GM12878 (cell line): ENCODE results near the gene ANO10. TPM values are rescaled to one million over a fixed set of nuclear protein-coding genes. Genes with fewer than 3 reads are reported as not detected.

ENCODE experiments used
- ATAC-seq: fragments of 200-7000 bp; cut with Tn5 transposase; 3 replicates; pipeline ENCODE4 v1.9.1; 2020; ENCODE audit warnings: mild to moderate bottlenecking, moderate library complexity
- BruUV-seq: library from RNA; stranded (reverse); fragments of 400-500 nt; replicated peaks from 2 replicates; lab custom pipeline; 2021; lab: Mats Ljungman, UMichigan
- CTCF ChIA-PET: fragments of 300-600 bp; sonication (Branson Sonifier 250); formaldehyde crosslinking; extraction: SDS; loops from one replicate; lab custom pipeline; 2021; ENCODE audit warnings: inconsistent platforms; lab: Yijun Ruan, JAX
- POLR2A ChIA-PET: fragments of 350-600 bp; formaldehyde crosslinking; extraction: SDS; loops from one replicate; lab custom pipeline; 2021; ENCODE audit warnings: inconsistent platforms; lab: Charles Lee
- RAD21 ChIA-PET: fragments of 300-600 bp; sonication (Branson Sonifier 250); formaldehyde crosslinking; loops from one replicate; lab custom pipeline; 2023; ENCODE audit warnings: antibody characterized with exemption; ENCODE audit not compliant: unreplicated experiment; lab: Charles Lee
- SMC1A ChIA-PET: fragments of 300-600 bp; sonication (Branson Sonifier 250); formaldehyde crosslinking; loops from one replicate; lab custom pipeline; 2023; ENCODE audit not compliant: unreplicated experiment, uncharacterized antibody; lab: Charles Lee
- DNase-seq: peaks from one replicate; pipeline ENCODE4 v3.0.0-alpha.2; 2011; ENCODE audit warnings: low read depth, low spot score
- FAIRE-seq: peaks from 3 replicates; lab custom pipeline; 2011; peaks lifted over from hg19 to GRCh38; lab: Jason Lieb, UNC
- H2AFZ ChIP-seq: 2 replicates; pipeline ENCODE4 v1.6.0; 2011; ENCODE audit warnings: low read depth, low read length, control low read depth; ENCODE audit not compliant: control insufficient read depth
- H3K27ac ChIP-seq: 2 replicates; pipeline ENCODE4 v1.5.1; 2011; ENCODE audit warnings: control low read depth; ENCODE audit not compliant: control insufficient read depth, insufficient read depth
- H3K27me3 ChIP-seq, 2 experiments: replicated peaks in 1 of 2; 2 replicates each; pipeline versions ENCODE4 v1.6.0 to v1.6.1; 2011; ENCODE audit warnings: low read length in 1 of 2; ENCODE audit not compliant: control insufficient read depth in 2 of 2, insufficient read depth in 2 of 2
- H3K36me3 ChIP-seq, 2 experiments: 2 replicates each; pipeline ENCODE4 v1.5.1; 2011; ENCODE audit warnings: low read length in 1 of 2; ENCODE audit not compliant: control insufficient read depth in 2 of 2, insufficient read depth in 2 of 2
- H3K4me1 ChIP-seq: 2 replicates; pipeline ENCODE4 v1.6.1; 2011; ENCODE audit warnings: mild to moderate bottlenecking, low read length, moderate library complexity, mixed read lengths; ENCODE audit not compliant: control insufficient read depth, insufficient read depth
- H3K4me2 ChIP-seq: 2 replicates; pipeline ENCODE4 v1.6.0; 2011; ENCODE audit warnings: control low read depth; ENCODE audit not compliant: control insufficient read depth, insufficient read depth
- H3K4me3 ChIP-seq: fragments of 200-600 bp; sonication (generic); 2 replicates; pipeline ENCODE4 v1.5.1; 2016
- H3K79me2 ChIP-seq: 2 replicates; pipeline ENCODE4 v1.6.0; 2011; ENCODE audit warnings: low read length; ENCODE audit not compliant: control insufficient read depth, insufficient read depth
- H3K9ac ChIP-seq: 2 replicates; pipeline ENCODE4 v1.8.0; 2011; ENCODE audit warnings: low read length, control low read depth, mixed read lengths; ENCODE audit not compliant: control insufficient read depth, insufficient read depth
- H3K9me3 ChIP-seq: replicated peaks from 3 replicates; pipeline ENCODE4 v1.5.1; 2011; ENCODE audit warnings: mild to moderate bottlenecking, low read length; ENCODE audit not compliant: control insufficient read depth, insufficient read depth
- H4K20me1 ChIP-seq: 2 replicates; pipeline ENCODE4 v1.6.0; 2011; ENCODE audit not compliant: control insufficient read depth, insufficient read depth
- CEBPZ ChIP-seq: fragments of 150-350 bp; IDR thresholded peaks from 2 replicates; pipeline ENCODE4 v1.6.1; 2016; ENCODE audit warnings: low read depth, low read length
- FOXK2 ChIP-seq: fragments of 450-650 bp; IDR thresholded peaks from 2 replicates; pipeline ENCODE4 v1.6.1; 2017; ENCODE audit warnings: mild to moderate bottlenecking, moderate library complexity
- KLF5 ChIP-seq: fragments of 450-650 bp; IDR thresholded peaks from 2 replicates; pipeline ENCODE4 v1.6.1; 2014; ENCODE audit warnings: mild to moderate bottlenecking; ENCODE audit not compliant: partially characterized antibody
- MEF2A ChIP-seq: IDR thresholded peaks from 2 replicates; pipeline ENCODE4 v1.6.1; 2011; ENCODE audit warnings: low read depth, mild to moderate bottlenecking, low read length, moderate library complexity; ENCODE audit not compliant: insufficient read depth
- NFXL1 ChIP-seq: fragments of 450-650 bp; IDR thresholded peaks from 2 replicates; pipeline ENCODE4 v1.6.1; 2017; ENCODE audit warnings: antibody characterized with exemption, mild to moderate bottlenecking, borderline replicate concordance
- SPI1 ChIP-seq: IDR thresholded peaks from 2 replicates; pipeline ENCODE4 v1.6.1; 2011; ENCODE audit warnings: low read depth, mild to moderate bottlenecking, low read length, moderate library complexity, borderline replicate concordance; ENCODE audit not compliant: insufficient read depth
- USF2 ChIP-seq: IDR thresholded peaks from 2 replicates; pipeline ENCODE4 v1.6.1; 2011; ENCODE audit warnings: low read depth, low read length, improper control_type of control experiment, borderline replicate concordance
- WGBS: methylation state at CpG from one replicate; pipeline ENCODE4 v1.1.6; 2016; ENCODE audit warnings: low lambda C conversion rate; ENCODE audit not compliant: insufficient replicate concordance, insufficient coverage; ENCODE audit errors: missing lambda C conversion rate; 5-methylcytosine and 5-hydroxymethylcytosine counted together
- in situ Hi-C: fragments of 300-500 bp; cut with MboI; formaldehyde crosslinking; loops from 9 replicates; pipeline ENCODE4 v1.14.3; 2018; ENCODE audit warnings: mixed read lengths
- intact Hi-C: fragments of 100-400 bp; cut with micrococcal nuclease; formaldehyde crosslinking; loops from one replicate; pipeline ENCODE4 v1.14.2; 2022; ENCODE audit not compliant: unreplicated experiment
- polyA plus RNA-seq, 11 experiments: library from polyadenylated mRNA; depleted of rRNA in 4 of 11; unstranded in 6 of 11; stranded (reverse) in 5 of 11; fragments of >200 nt; fragmentation: Nextera tagmentation in 4 of 11; fragmentation: Illumina TruSeq in 1 of 11; extraction: Ambion mirVana in 4 of 11; extraction: Trizol in 1 of 11; gene quantifications; 1 replicate in 1 of 11; 2 replicates in 10 of 11; pipeline versions ENCODE4 v1.2.1 to v1.2.3, GENCODE V29; 2011 to 2016; ENCODE audit warnings: inconsistent platforms in 2 of 11, missing spikeins in 2 of 11, low read depth in 1 of 11
- total RNA-seq, 4 experiments: library from RNA; depleted of rRNA in 3 of 4; stranded (reverse); fragments of >200 nt in 3 of 4; fragmentation: Illumina TruSeq in 1 of 4; extraction: Trizol in 1 of 4; gene quantifications; 2 replicates each; pipeline versions ENCODE4 v1.2.1 to v1.2.3, GENCODE V29; 2013 to 2021

ANO10 gene
- total and polyA plus RNA-seq, 10 of the 15 experiments (the other 5 are each of a cell fraction or from before 2014, with no cell fraction given) = 0.29 to 21.9 (median 1.6) TPM

DNA sequence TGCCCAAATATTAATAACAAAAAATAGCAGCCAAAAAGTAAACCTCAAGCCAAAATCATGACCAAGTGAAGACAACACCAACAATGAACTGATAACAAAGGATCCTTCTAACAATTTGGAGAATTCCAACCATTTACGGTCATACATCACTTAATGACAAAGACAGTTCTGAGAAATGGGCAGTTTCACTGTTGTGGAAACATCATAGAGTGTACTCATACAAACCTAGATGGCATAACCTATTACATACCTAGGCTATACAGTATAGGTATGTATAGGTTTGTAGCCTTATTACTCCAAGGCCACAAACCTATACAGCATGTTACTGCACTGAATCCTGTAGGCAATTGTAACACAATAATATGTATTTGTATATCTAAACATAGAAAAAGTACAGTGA is 12.4 kb downstream of the ANO10 start:
- ChIA-PET CTCF (no interaction called here), RAD21 (interaction anchor here (0.6 kb wide), 2 partner anchors 29 to 1916 kb away, joined by 3 to 4 read pairs; no protein-coding TSS in a partner anchor), SMC1A (no interaction called here), POLR2A (no interaction called here)
- no peak overlapping the region for H3K4me2 ChIP-seq
- no peaks in the 10 kb centered on the region for H3K27me3 ChIP-seq
- ATAC-seq (no peak; the same call in 2 of the 3 replicates), DNase-seq (no peak), FAIRE-seq (no peak)
- H3K9ac ChIP-seq = no peak overlapping the region
- BruUV-seq = no TSS peak
- no peaks in the 10 kb centered on the region for H3K9me3 ChIP-seq
- H4K20me1 ChIP-seq = no peaks in the 10 kb centered on the region
- 80% methylated on average over 1 of the region's 1 CpG for WGBS
- H3K79me2 ChIP-seq = no peaks in the 10 kb centered on the region
- in situ Hi-C loops = no loop called here
- intact Hi-C loops = no loop called here
- no peaks in the 10 kb centered on the region for H3K36me3 ChIP-seq
- H3K27ac ChIP-seq = no peak overlapping the region
- TF ChIP-seq CEBPZ (no peak), NFXL1 (no peak), MEF2A (no peak), KLF5 (no peak), FOXK2 (no peak), USF2 (no peak), SPI1 (no peak)
- H2AFZ ChIP-seq = no peak overlapping the region
- no peak overlapping the region for H3K4me3 ChIP-seq
- H3K4me1 ChIP-seq = no peaks in the 10 kb centered on the region
